WERI-Rb-1 (cell line): ENCODE results near the gene FGD1.
"Not testable (repeated sequence)": the region's sequence is repeated elsewhere in the genome, so short reads cannot be mapped to it uniquely, and the experiment has no call there.

Experiments
- DNase-seq: peaks from one replicate; pipeline ENCODE4 v3.0.0-alpha.2; 2020
- H3K27ac ChIP-seq: fragments of 250-450 bp; sonication (Bioruptor Pico); 2 replicates; pipeline ENCODE4 v1.5.1; 2020; ENCODE audit warnings: mild to moderate bottlenecking, moderate library complexity
- H3K27me3 ChIP-seq: fragments of 250-450 bp; sonication (Bioruptor Pico); 2 replicates; pipeline ENCODE4 v1.5.1; 2021; ENCODE audit warnings: mild to moderate bottlenecking, low read depth, moderate library complexity; ENCODE audit not compliant: insufficient read depth, severe bottlenecking
- H3K36me3 ChIP-seq: fragments of 250-450 bp; sonication (Bioruptor Pico); 2 replicates; pipeline ENCODE4 v1.5.1; 2020; ENCODE audit warnings: mild to moderate bottlenecking, moderate library complexity
- H3K4me3 ChIP-seq: 2 replicates; pipeline ENCODE4 v1.5.1; 2011; ENCODE audit warnings: low read depth, mild to moderate bottlenecking, control low read depth, low read length
- H3K9me3 ChIP-seq: fragments of 250-450 bp; sonication (Bioruptor Pico); 2 replicates; pipeline ENCODE4 v1.5.1; 2021; ENCODE audit warnings: mild to moderate bottlenecking, moderate library complexity; ENCODE audit not compliant: severe bottlenecking
- CTCF ChIP-seq: IDR thresholded peaks from 2 replicates; pipeline ENCODE4 v1.5.1; 2011; ENCODE audit warnings: low read depth, mild to moderate bottlenecking, control low read depth, inconsistent platforms, low read length

The FGD1 gene

GRCh38 chrX:54495814-54496516, at the start of gene FGD1:
Gene FGD1 (minus strand): TSS chrX:54496234. CDS start chrX:54495432, 802 bp downstream.
- DNase-seq = peak; percentile 75
- H3K4me3 ChIP-seq = peak within 1 kb of the TSS; percentile 57
- H3K27me3 ChIP-seq = peaks cover 3% of the 10 kb centered on the region
- peak within 1 kb of the TSS; percentile 78 for H3K27ac ChIP-seq
- H3K9me3 ChIP-seq = no peaks in the 10 kb centered on the region
- no peaks in the 10 kb centered on the region for H3K36me3 ChIP-seq
- no peak for TF ChIP-seq CTCF

DNA sequence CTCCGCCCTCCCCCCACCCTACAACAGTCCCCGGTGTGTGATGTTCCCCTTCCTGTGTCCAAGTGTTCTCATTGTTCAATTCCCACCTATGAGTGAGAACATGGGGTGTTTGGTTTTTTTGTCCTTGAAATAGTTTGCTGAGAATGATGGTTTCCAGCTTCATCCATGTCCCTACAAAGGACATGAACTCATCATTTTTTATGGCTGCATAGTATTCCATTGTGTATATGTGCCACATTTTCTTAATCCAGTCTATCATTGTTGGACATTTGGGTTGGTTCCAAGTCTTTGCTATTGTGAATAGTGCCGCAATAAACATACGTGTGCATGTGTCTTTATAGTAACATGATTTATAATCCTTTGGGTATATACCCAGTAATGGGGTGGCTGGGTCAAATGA, 46.2 kb upstream of the FGD1 start:
- H3K27me3 ChIP-seq, DNase-seq, H3K4me3 ChIP-seq, H3K27ac ChIP-seq, H3K9me3 ChIP-seq: not testable (repeated sequence)
- H3K36me3 ChIP-seq = peaks cover 17% of the 10 kb centered on the region

- Histone ChIP-seq H3K36me3 (peaks cover 15% of the 10 kb centered on the region), H3K27me3 (no peaks in the 10 kb centered on the region), H3K4me3 (no peak overlapping the region), H3K9me3 (no peaks in the 10 kb centered on the region), H3K27ac (no peak overlapping the region)
- TF ChIP-seq CTCF = no peak
- DNase-seq = no peak
Measured at GRCh38 chrX:54540289-54540688, 44.3 kb upstream of the FGD1 start.

GRCh38 chrX:54534271-54534670, 38.2 kb upstream of the FGD1 start:
- no peaks in the 10 kb centered on the region for H3K27me3 ChIP-seq
- no peaks in the 10 kb centered on the region for H3K9me3 ChIP-seq
- H3K27ac ChIP-seq = no peak overlapping the region
- TF ChIP-seq CTCF = no peak
- H3K4me3 ChIP-seq = no peak overlapping the region
- H3K36me3 ChIP-seq = peaks cover 6% of the 10 kb centered on the region
- no peak for DNase-seq

DNA sequence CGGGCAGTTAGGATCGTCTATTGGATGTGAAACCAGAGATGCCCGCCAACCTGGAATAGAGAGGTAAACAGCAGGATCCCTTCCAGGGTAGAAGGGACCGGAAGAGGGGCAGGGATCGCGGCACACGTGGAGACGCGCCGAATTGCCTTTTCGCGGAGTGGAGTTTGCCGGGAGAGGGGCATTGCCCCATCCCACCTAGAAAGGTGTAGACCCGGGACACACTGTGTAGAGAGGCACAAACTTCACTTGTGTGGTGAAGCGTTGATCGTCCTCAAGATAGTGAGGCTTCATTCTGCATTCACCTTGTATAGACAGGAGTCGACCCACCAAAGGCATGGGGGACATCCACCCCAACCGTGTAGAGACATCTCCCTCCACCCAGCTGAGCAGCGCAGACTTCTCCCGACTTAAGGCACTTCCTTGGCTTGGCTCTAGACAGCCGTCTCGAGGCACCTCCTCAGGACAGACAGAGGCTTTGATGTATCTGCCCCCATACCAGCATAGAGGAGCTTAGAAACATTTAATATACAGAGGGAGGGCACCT, 34.4 kb upstream of the FGD1 start:
- peak overlapping the region; percentile 79 for H3K4me3 ChIP-seq
- H3K27ac ChIP-seq = peak overlapping the region; percentile 98
- H3K27me3 ChIP-seq = peaks cover 4% of the 10 kb centered on the region
- H3K36me3 ChIP-seq = peaks cover 6% of the 10 kb centered on the region
- no peak for TF ChIP-seq CTCF
- no peak for DNase-seq
- H3K9me3 ChIP-seq = no peaks in the 10 kb centered on the region

GRCh38 chrX:54529552-54530356, 33.7 kb upstream of the FGD1 start, which contains the start of gene GNL3L:
Gene GNL3L (plus strand): TSS chrX:54530219. CDS start chrX:54532567, 2,348 bp downstream.
- peak within 1 kb of the TSS; percentile 98 for H3K27ac ChIP-seq
- DNase-seq = peak; percentile 87
- peak within 1 kb of the TSS; percentile 79 for H3K4me3 ChIP-seq
- H3K9me3 ChIP-seq = no peaks in the 10 kb centered on the region
- H3K27me3 ChIP-seq = peaks cover 4% of the 10 kb centered on the region
- no peak for TF ChIP-seq CTCF
- peaks cover 5% of the 10 kb centered on the region for H3K36me3 ChIP-seq
